ENCODE measurements around the gene MAP4K1.
A peak's percentile ranks its signal among the peaks of the same experiment; 100 is the strongest.

The MAP4K1 gene

GRCh38 chr19:38617764-38618589 lies at the start of gene MAP4K1:
Gene MAP4K1, minus strand, starts transcription at chr19:38617953. Its CDS starts 58 bp downstream, at chr19:38617895.
- no peak for DNase-seq

GRCh38 chr19:38666663-38667511 lies 49.1 kb upstream of the MAP4K1 start:
- DNase-seq, result no peak

GRCh38 chr19:38665950-38666662 lies 48.4 kb upstream of the MAP4K1 start:
- DNase-seq, result peak in 1 of 2 experiments; percentile 3

GRCh38 chr19:38665219-38665931 lies 47.6 kb upstream of the MAP4K1 start:
- DNase-seq, result no peak

GRCh38 chr19:38664503-38665211 lies 46.9 kb upstream of the MAP4K1 start:
- DNase-seq, result no peak

GRCh38 chr19:38663957-38664502 lies 46.3 kb upstream of the MAP4K1 start:
- no peak for DNase-seq

- DNase-seq, result no peak
Observed at GRCh38 chr19:38663156-38663651, 45.5 kb upstream of the MAP4K1 start.

GRCh38 chr19:38662537-38663155 lies 44.9 kb upstream of the MAP4K1 start:
- no peak for DNase-seq

- DNase-seq, result no peak
Observed at GRCh38 chr19:38661996-38662395, 44.2 kb upstream of the MAP4K1 start.

GRCh38 chr19:38661136-38661535 lies 43.4 kb upstream of the MAP4K1 start:
- DNase-seq, result no peak

GRCh38 chr19:38660724-38661123 lies 43.0 kb upstream of the MAP4K1 start:
- DNase-seq, result no peak

GRCh38 chr19:38658462-38659306 lies 40.9 kb upstream of the MAP4K1 start:
- no peak for DNase-seq

GRCh38 chr19:38657633-38658222 lies 40.0 kb upstream of the MAP4K1 start:
- no peak for DNase-seq

- no peak for DNase-seq
Observed at GRCh38 chr19:38656171-38656981, 38.6 kb upstream of the MAP4K1 start.

- no peak for DNase-seq
Observed at GRCh38 chr19:38655148-38655824, 37.5 kb upstream of the MAP4K1 start.

GRCh38 chr19:38654628-38655055 lies 36.9 kb upstream of the MAP4K1 start:
- DNase-seq, result no peak

GRCh38 chr19:38653028-38653571 lies 35.3 kb upstream of the MAP4K1 start:
- no peak for DNase-seq

Measured in cerebellar nuclear complex (tissue), 1 donor.